Stomach (tissue), 4 donors: ENCODE measurements around the gene CAPN10.

ENCODE experiments used
- CTCF ChIP-seq, 7 experiments: fragments of 450-650 bp in 4 of 7; fragments of 200-600 bp in 3 of 7; sonication (generic) in 3 of 7; IDR thresholded peaks; one replicate each; pipeline ENCODE4 v1.5.1; 2016 to 2019; ENCODE audit warnings: antibody characterized with exemption in 7 of 7, control low read depth in 2 of 7, mild to moderate bottlenecking in 1 of 7
- POLR2AphosphoS5 ChIP-seq, 3 donors: sonication (generic); formaldehyde crosslinking; IDR thresholded peaks; one replicate each; pipeline ENCODE4 v1.6.1; 2016; ENCODE audit warnings: antibody characterized with exemption in 3 of 3

- TF ChIP-seq CTCF (IDR thresholded peaks at IDR 0.05) (no peak), POLR2AphosphoS5 (IDR thresholded peaks at IDR 0.05) (no peak)
These were observed 41.4 kb downstream of the CAPN10 start for GRCh38 chr2:240627736-240628506.
